GM12878 (cell line): ENCODE measurements around the gene PARD6A. TPM values are rescaled to one million over a fixed set of nuclear protein-coding genes. Genes with fewer than 3 reads are reported as not detected.

Source experiments
- ATAC-seq: fragments of 200-7000 bp; cut with Tn5 transposase; 3 replicates; pipeline ENCODE4 v1.9.1; 2020; ENCODE audit warnings: mild to moderate bottlenecking, moderate library complexity
- BruUV-seq: library from RNA; stranded (reverse); fragments of 400-500 nt; replicated peaks from 2 replicates; lab custom pipeline; 2021; lab: Mats Ljungman, UMichigan
- CTCF ChIA-PET: fragments of 300-600 bp; sonication (Branson Sonifier 250); formaldehyde crosslinking; extraction: SDS; loops from one replicate; lab custom pipeline; 2021; ENCODE audit warnings: inconsistent platforms; lab: Yijun Ruan, JAX
- POLR2A ChIA-PET: fragments of 350-600 bp; formaldehyde crosslinking; extraction: SDS; loops from one replicate; lab custom pipeline; 2021; ENCODE audit warnings: inconsistent platforms; lab: Charles Lee
- RAD21 ChIA-PET: fragments of 300-600 bp; sonication (Branson Sonifier 250); formaldehyde crosslinking; loops from one replicate; lab custom pipeline; 2023; ENCODE audit warnings: antibody characterized with exemption; ENCODE audit not compliant: unreplicated experiment; lab: Charles Lee
- SMC1A ChIA-PET: fragments of 300-600 bp; sonication (Branson Sonifier 250); formaldehyde crosslinking; loops from one replicate; lab custom pipeline; 2023; ENCODE audit not compliant: unreplicated experiment, uncharacterized antibody; lab: Charles Lee
- DNase-seq: peaks from one replicate; pipeline ENCODE4 v3.0.0-alpha.2; 2011; ENCODE audit warnings: low read depth, low spot score
- FAIRE-seq: peaks from 3 replicates; lab custom pipeline; 2011; peaks lifted over from hg19 to GRCh38; lab: Jason Lieb, UNC
- H2AFZ ChIP-seq: 2 replicates; pipeline ENCODE4 v1.6.0; 2011; ENCODE audit warnings: low read depth, low read length, control low read depth; ENCODE audit not compliant: control insufficient read depth
- H3K27ac ChIP-seq: 2 replicates; pipeline ENCODE4 v1.5.1; 2011; ENCODE audit warnings: control low read depth; ENCODE audit not compliant: control insufficient read depth, insufficient read depth
- H3K27me3 ChIP-seq, 2 experiments: replicated peaks in 1 of 2; 2 replicates each; pipeline versions ENCODE4 v1.6.0 to v1.6.1; 2011; ENCODE audit warnings: low read length in 1 of 2; ENCODE audit not compliant: control insufficient read depth in 2 of 2, insufficient read depth in 2 of 2
- H3K36me3 ChIP-seq, 2 experiments: 2 replicates each; pipeline ENCODE4 v1.5.1; 2011; ENCODE audit warnings: low read length in 1 of 2; ENCODE audit not compliant: control insufficient read depth in 2 of 2, insufficient read depth in 2 of 2
- H3K4me1 ChIP-seq: 2 replicates; pipeline ENCODE4 v1.6.1; 2011; ENCODE audit warnings: mild to moderate bottlenecking, low read length, moderate library complexity, mixed read lengths; ENCODE audit not compliant: control insufficient read depth, insufficient read depth
- H3K4me2 ChIP-seq: 2 replicates; pipeline ENCODE4 v1.6.0; 2011; ENCODE audit warnings: control low read depth; ENCODE audit not compliant: control insufficient read depth, insufficient read depth
- H3K4me3 ChIP-seq: fragments of 200-600 bp; sonication (generic); 2 replicates; pipeline ENCODE4 v1.5.1; 2016
- H3K79me2 ChIP-seq: 2 replicates; pipeline ENCODE4 v1.6.0; 2011; ENCODE audit warnings: low read length; ENCODE audit not compliant: control insufficient read depth, insufficient read depth
- H3K9ac ChIP-seq: 2 replicates; pipeline ENCODE4 v1.8.0; 2011; ENCODE audit warnings: low read length, control low read depth, mixed read lengths; ENCODE audit not compliant: control insufficient read depth, insufficient read depth
- H3K9me3 ChIP-seq: replicated peaks from 3 replicates; pipeline ENCODE4 v1.5.1; 2011; ENCODE audit warnings: mild to moderate bottlenecking, low read length; ENCODE audit not compliant: control insufficient read depth, insufficient read depth
- H4K20me1 ChIP-seq: 2 replicates; pipeline ENCODE4 v1.6.0; 2011; ENCODE audit not compliant: control insufficient read depth, insufficient read depth
- CEBPZ ChIP-seq: fragments of 150-350 bp; IDR thresholded peaks from 2 replicates; pipeline ENCODE4 v1.6.1; 2016; ENCODE audit warnings: low read depth, low read length
- CUX1 ChIP-seq: IDR thresholded peaks from 2 replicates; pipeline ENCODE4 v1.6.1; 2012; ENCODE audit warnings: improper control_type of control experiment, low read depth, low read length; ENCODE audit not compliant: insufficient replicate concordance
- EZH2 ChIP-seq: IDR thresholded peaks from 2 replicates; pipeline ENCODE4 v1.6.1; 2012; ENCODE audit warnings: low read depth, mild to moderate bottlenecking, control low read depth, inconsistent platforms, low read length, borderline replicate concordance; ENCODE audit not compliant: control insufficient read depth
- NFYA ChIP-seq: IDR thresholded peaks from 2 replicates; pipeline ENCODE4 v1.6.1; 2011; ENCODE audit warnings: low read depth, mild to moderate bottlenecking, low read length, improper control_type of control experiment, borderline replicate concordance
- NR2C2 ChIP-seq: IDR thresholded peaks from 2 replicates; pipeline ENCODE4 v1.6.1; 2011; ENCODE audit warnings: borderline replicate concordance, low read depth; ENCODE audit not compliant: control insufficient read depth, insufficient read length
- YBX1 ChIP-seq: fragments of 450-650 bp; IDR thresholded peaks from 2 replicates; pipeline ENCODE4 v1.6.1; 2016; ENCODE audit warnings: antibody characterized with exemption
- ZBTB33 ChIP-seq: fragments of 450-650 bp; IDR thresholded peaks from 2 replicates; pipeline ENCODE4 v1.6.1; 2017; ENCODE audit warnings: mild to moderate bottlenecking
- ZNF274 ChIP-seq: IDR thresholded peaks from one replicate; pipeline ENCODE4 v1.8.0; 2011; ENCODE audit not compliant: insufficient read length, insufficient read depth
- WGBS: methylation state at CpG from one replicate; pipeline ENCODE4 v1.1.6; 2016; ENCODE audit warnings: low lambda C conversion rate; ENCODE audit not compliant: insufficient replicate concordance, insufficient coverage; ENCODE audit errors: missing lambda C conversion rate; 5-methylcytosine and 5-hydroxymethylcytosine counted together
- in situ Hi-C: fragments of 300-500 bp; cut with MboI; formaldehyde crosslinking; loops from 9 replicates; pipeline ENCODE4 v1.14.3; 2018; ENCODE audit warnings: mixed read lengths
- intact Hi-C: fragments of 100-400 bp; cut with micrococcal nuclease; formaldehyde crosslinking; loops from one replicate; pipeline ENCODE4 v1.14.2; 2022; ENCODE audit not compliant: unreplicated experiment
- polyA plus RNA-seq, 11 experiments: library from polyadenylated mRNA; depleted of rRNA in 4 of 11; unstranded in 6 of 11; stranded (reverse) in 5 of 11; fragments of >200 nt; fragmentation: Nextera tagmentation in 4 of 11; fragmentation: Illumina TruSeq in 1 of 11; extraction: Ambion mirVana in 4 of 11; extraction: Trizol in 1 of 11; gene quantifications; 1 replicate in 1 of 11; 2 replicates in 10 of 11; pipeline versions ENCODE4 v1.2.1 to v1.2.3, GENCODE V29; 2011 to 2016; ENCODE audit warnings: inconsistent platforms in 2 of 11, missing spikeins in 2 of 11, low read depth in 1 of 11
- total RNA-seq, 4 experiments: library from RNA; depleted of rRNA in 3 of 4; stranded (reverse); fragments of >200 nt in 3 of 4; fragmentation: Illumina TruSeq in 1 of 4; extraction: Trizol in 1 of 4; gene quantifications; 2 replicates each; pipeline versions ENCODE4 v1.2.1 to v1.2.3, GENCODE V29; 2013 to 2021

Gene PARD6A
- total and polyA plus RNA-seq, 10 of the 15 experiments (the other 5 are each of a cell fraction or from before 2014, with no cell fraction given), result 0.42 to 10.1 (median 4.4) TPM

- no peak for TF ChIP-seq CUX1
These were observed 7.9 kb downstream of the PARD6A start (continued) for GRCh38 chr16:67668495-67669157.

- Histone ChIP-seq H3K9me3 (no peaks in the 10 kb centered on the region), H4K20me1 (no peaks in the 10 kb centered on the region), H3K79me2 (no peaks in the 10 kb centered on the region), H3K27me3 (no peaks in the 10 kb centered on the region), H3K4me3 (no peak overlapping the region), H3K27ac (no peak overlapping the region), H3K4me1 (peaks cover 36% of the 10 kb centered on the region), H3K4me2 (no peak overlapping the region), H3K9ac (no peak overlapping the region), H3K36me3 (no peaks in the 10 kb centered on the region), H2AFZ (no peak overlapping the region)
- ChIA-PET POLR2A (interaction anchor here (0.5 to 2.1 kb wide), 4 partner anchors 10 to 181 kb away, joined by 3 to 6 read pairs (median 3); partner anchors contain the start of gene ACD), CTCF (interaction anchor here (0.6 to 11.9 kb wide), 17 partner anchors 11 to 400 kb away, joined by 3 to 196 read pairs (median 4); partner anchors contain the start of genes GFOD2 and RANBP10), RAD21 (interaction anchor here (0.7 to 2.8 kb wide), 4 partner anchors 22 to 149 kb away, joined by 3 to 27 read pairs (median 3); partner anchors contain the start of genes RANBP10 and TSNAXIP1), SMC1A (interaction anchor here (0.7 to 3.2 kb wide), 9 partner anchors 9 to 266 kb away, joined by 3 to 14 read pairs (median 3); partner anchors contain the start of genes ACD, ATP6V0D1 and GFOD2)
- WGBS, result 79% methylated on average over 10 of the region's 10 CpGs
- in situ Hi-C loops, result no loop called here
- ATAC-seq (no peak), FAIRE-seq (no peak), DNase-seq (no peak)
- BruUV-seq, result no TSS peak
- intact Hi-C loops, result loop anchor here (5.0 kb wide), 2 partner anchors 48 to 177 kb away; partner anchors contain the start of gene GFOD2
- no peak for TF ChIP-seq ZNF274
- TF ChIP-seq YBX1, result no peak
- no peak for TF ChIP-seq NR2C2
- no peak for TF ChIP-seq EZH2
- no peak for TF ChIP-seq ZBTB33
- no peak for TF ChIP-seq CEBPZ
- no peak for TF ChIP-seq NFYA
These were observed 8.8 kb downstream of the PARD6A start for GRCh38 chr16:67669499-67670101.
